ENCODE data around the gene ADAM22. TPM values are rescaled to one million over a fixed set of nuclear protein-coding genes. Genes with fewer than 3 reads are reported as not detected.

The ADAM22 gene
- total RNA-seq, 1 donor = 1.3 TPM

GRCh38 chr7:88073626-88074025 is 139.6 kb downstream of the ADAM22 start:
- DNase-seq (ENCODE audit: low read depth) = no peak
- no peak overlapping the region for H3K4me3 ChIP-seq (ENCODE audit: low read depth, low read length)
- TF ChIP-seq, protein P1, sequence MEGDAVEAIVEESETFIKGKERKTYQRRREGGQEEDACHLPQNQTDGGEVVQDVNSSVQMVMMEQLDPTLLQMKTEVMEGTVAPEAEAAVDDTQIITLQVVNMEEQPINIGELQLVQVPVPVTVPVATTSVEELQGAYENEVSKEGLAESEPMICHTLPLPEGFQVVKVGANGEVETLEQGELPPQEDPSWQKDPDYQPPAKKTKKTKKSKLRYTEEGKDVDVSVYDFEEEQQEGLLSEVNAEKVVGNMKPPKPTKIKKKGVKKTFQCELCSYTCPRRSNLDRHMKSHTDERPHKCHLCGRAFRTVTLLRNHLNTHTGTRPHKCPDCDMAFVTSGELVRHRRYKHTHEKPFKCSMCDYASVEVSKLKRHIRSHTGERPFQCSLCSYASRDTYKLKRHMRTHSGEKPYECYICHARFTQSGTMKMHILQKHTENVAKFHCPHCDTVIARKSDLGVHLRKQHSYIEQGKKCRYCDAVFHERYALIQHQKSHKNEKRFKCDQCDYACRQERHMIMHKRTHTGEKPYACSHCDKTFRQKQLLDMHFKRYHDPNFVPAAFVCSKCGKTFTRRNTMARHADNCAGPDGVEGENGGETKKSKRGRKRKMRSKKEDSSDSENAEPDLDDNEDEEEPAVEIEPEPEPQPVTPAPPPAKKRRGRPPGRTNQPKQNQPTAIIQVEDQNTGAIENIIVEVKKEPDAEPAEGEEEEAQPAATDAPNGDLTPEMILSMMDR (IDR thresholded peaks at IDR 0.05; ENCODE audit: insufficient read depth, low read length) = no peak

GRCh38 chr7:88075216-88075615 is 141.2 kb downstream of the ADAM22 start:
- TF ChIP-seq, protein P1 (IDR thresholded peaks at IDR 0.05; ENCODE audit: insufficient read depth, low read length) = no peak
- no peak for DNase-seq (ENCODE audit: low read depth)
- H3K4me3 ChIP-seq (ENCODE audit: low read depth, low read length) = no peak overlapping the region

- TF ChIP-seq, protein P1 (IDR thresholded peaks at IDR 0.05; ENCODE audit: insufficient read depth, low read length) = no peak
- no peak for DNase-seq (ENCODE audit: low read depth)
- no peak overlapping the region for H3K4me3 ChIP-seq (ENCODE audit: low read depth, low read length)
Observed at GRCh38 chr7:88083883-88084282, 149.8 kb downstream of the ADAM22 start.

DNA sequence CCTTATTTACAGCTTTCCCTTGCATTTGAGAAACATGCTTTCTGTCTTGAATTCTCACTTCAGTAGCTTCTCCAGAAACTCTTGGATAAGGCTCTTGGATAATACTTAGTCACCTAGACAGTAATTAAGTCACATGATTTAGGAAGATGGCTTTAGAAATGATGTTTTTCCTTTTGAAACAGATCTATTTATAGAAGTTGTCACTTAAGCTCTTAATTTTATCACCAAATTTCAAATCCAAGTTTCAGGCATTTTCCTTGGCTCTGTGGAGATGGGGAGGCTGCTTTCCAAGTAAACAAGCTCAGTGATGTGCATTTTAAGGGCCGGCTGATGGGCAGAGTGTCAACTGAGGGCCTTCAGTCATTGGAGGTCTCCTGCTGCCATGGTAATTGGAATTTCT is 155.5 kb downstream of the ADAM22 start:
- TF ChIP-seq, protein P1 (IDR thresholded peaks at IDR 0.05; ENCODE audit: insufficient read depth, low read length) = no peak
- H3K4me3 ChIP-seq (ENCODE audit: low read depth, low read length) = no peak overlapping the region
- no peak for DNase-seq (ENCODE audit: low read depth)

DNA sequence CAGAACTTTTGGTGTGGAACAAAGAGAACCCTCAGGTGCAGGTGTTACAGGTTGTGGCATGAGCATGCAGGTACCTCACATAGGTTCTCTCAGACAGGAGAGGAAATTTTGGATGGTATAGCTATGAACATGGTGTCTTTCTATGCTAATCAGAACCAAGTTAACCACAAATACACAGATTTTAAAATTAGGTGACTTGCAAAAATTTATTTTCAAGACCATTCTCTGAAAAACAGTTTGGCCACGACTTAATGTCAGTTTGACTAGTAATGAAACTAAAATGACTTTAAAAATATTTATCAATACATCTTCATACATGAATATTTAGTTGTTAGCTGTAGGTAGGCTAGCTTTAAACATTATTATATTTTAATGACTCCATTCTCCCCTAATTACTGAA is 156.2 kb downstream of the ADAM22 start:
- TF ChIP-seq, protein P1 (IDR thresholded peaks at IDR 0.05; ENCODE audit: insufficient read depth, low read length) = no peak
- DNase-seq (ENCODE audit: low read depth) = no peak
- no peak overlapping the region for H3K4me3 ChIP-seq (ENCODE audit: low read depth, low read length)

- TF ChIP-seq, protein P1 (IDR thresholded peaks at IDR 0.05; ENCODE audit: insufficient read depth, low read length) = no peak
- no peak overlapping the region for H3K4me3 ChIP-seq (ENCODE audit: low read depth, low read length)
- no peak for DNase-seq (ENCODE audit: low read depth)
Observed at GRCh38 chr7:88090671-88091070, 156.6 kb downstream of the ADAM22 start.

DNA sequence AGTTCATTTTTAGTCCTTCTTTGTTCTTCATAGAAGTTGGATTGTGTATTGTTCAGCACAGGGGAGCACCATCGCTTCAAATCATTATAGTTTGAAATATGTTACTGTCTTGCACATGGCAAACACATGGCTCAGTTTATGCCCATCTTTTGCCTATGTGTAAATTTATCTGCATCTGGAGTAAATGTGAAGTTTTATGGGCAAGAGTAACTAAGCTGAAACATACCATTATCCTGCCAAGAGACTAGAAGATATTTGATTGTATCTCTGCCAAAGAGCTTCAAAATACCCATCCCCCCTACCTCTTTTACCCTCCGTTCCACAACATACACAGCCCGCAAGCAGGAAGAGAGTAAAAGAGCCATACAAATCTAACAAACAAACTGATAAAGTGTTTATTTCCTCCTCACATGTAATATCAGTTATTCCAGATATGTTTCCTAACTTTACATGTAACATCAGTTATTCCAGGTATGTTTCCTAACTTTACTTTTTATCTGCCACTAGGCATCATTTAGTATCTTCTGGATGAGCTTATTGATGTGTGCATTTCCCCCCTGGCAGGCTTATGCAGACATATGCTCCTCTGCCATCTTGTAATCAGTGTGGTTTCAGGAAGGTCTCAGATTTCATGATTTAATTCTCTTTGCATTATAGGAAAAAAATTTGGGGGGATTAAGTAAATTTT is 158.1 kb downstream of the ADAM22 start:
- DNase-seq (ENCODE audit: low read depth) = no peak
- no peak overlapping the region for H3K4me3 ChIP-seq (ENCODE audit: low read depth, low read length)
- TF ChIP-seq, protein P1 (IDR thresholded peaks at IDR 0.05; ENCODE audit: insufficient read depth, low read length) = no peak

Data from fibroblast of the aortic adventitia (primary cell).